ENCODE results near the gene DLAT.
A peak's percentile ranks its signal among the peaks of the same experiment; 100 is the strongest.
"Not testable (repeated sequence)": the region's sequence is repeated elsewhere in the genome, so short reads cannot be mapped to it uniquely, and the experiment has no call there.

DLAT gene

GRCh38 chr11:112004389-112004788 lies 20.8 kb upstream of the DLAT start:
- DNase-seq (ENCODE audit: low read depth in 2 of 3, low spot score in 1 of 3): no peak

- no peak for DNase-seq (ENCODE audit: low read depth in 2 of 3, low spot score in 1 of 3)
Measured at GRCh38 chr11:112005422-112006094, 19.6 kb upstream of the DLAT start.

GRCh38 chr11:112006095-112006441 lies 19.1 kb upstream of the DLAT start:
- not testable (repeated sequence) for DNase-seq (ENCODE audit: low read depth in 2 of 3, low spot score in 1 of 3)

GRCh38 chr11:112011451-112011850 lies 13.8 kb upstream of the DLAT start:
- DNase-seq (ENCODE audit: low read depth in 2 of 3, low spot score in 1 of 3): not testable (repeated sequence)

- DNase-seq (ENCODE audit: low read depth in 2 of 3, low spot score in 1 of 3): no peak
Measured at GRCh38 chr11:112012874-112013273, 12.3 kb upstream of the DLAT start.

GRCh38 chr11:112013497-112014164 lies 11.6 kb upstream of the DLAT start:
- DNase-seq (ENCODE audit: low read depth in 2 of 3, low spot score in 1 of 3): no peak

GRCh38 chr11:112016088-112016764 lies 9.0 kb upstream of the DLAT start:
- no peak for DNase-seq (ENCODE audit: low read depth in 2 of 3, low spot score in 1 of 3)

GRCh38 chr11:112016765-112017376 lies 8.3 kb upstream of the DLAT start:
- DNase-seq (ENCODE audit: low read depth in 2 of 3, low spot score in 1 of 3): no peak

GRCh38 chr11:112017538-112017937 lies 7.7 kb upstream of the DLAT start:
- DNase-seq (ENCODE audit: low read depth in 2 of 3, low spot score in 1 of 3): no peak

GRCh38 chr11:112019066-112019465 lies 6.1 kb upstream of the DLAT start:
- DNase-seq (ENCODE audit: low read depth in 2 of 3, low spot score in 1 of 3): no peak

- no peak for DNase-seq (ENCODE audit: low read depth in 2 of 3, low spot score in 1 of 3)
Measured at GRCh38 chr11:112023104-112023503, 2.1 kb upstream of the DLAT start.

GRCh38 chr11:112024178-112024772 lies 933 bp upstream of the DLAT start:
- DNase-seq (ENCODE audit: low read depth in 2 of 3, low spot score in 1 of 3): peak in 1 of 3 donors; percentile 6

- DNase-seq (ENCODE audit: low read depth in 2 of 3, low spot score in 1 of 3): no peak
Measured at GRCh38 chr11:112025707-112026106, 499 bp downstream of the DLAT start.

- DNase-seq (ENCODE audit: low read depth in 2 of 3, low spot score in 1 of 3): not testable (repeated sequence)
Measured at GRCh38 chr11:112026784-112027410, 1.7 kb downstream of the DLAT start.

- no peak for DNase-seq (ENCODE audit: low read depth in 2 of 3, low spot score in 1 of 3)
Measured at GRCh38 chr11:112029460-112029859, 4.3 kb downstream of the DLAT start.

- no peak for DNase-seq (ENCODE audit: low read depth in 2 of 3, low spot score in 1 of 3)
Measured at GRCh38 chr11:112033902-112034301, 8.7 kb downstream of the DLAT start.

GRCh38 chr11:112037527-112037926 lies 12.3 kb downstream of the DLAT start:
- DNase-seq (ENCODE audit: low read depth in 2 of 3, low spot score in 1 of 3): no peak

GRCh38 chr11:112042161-112042960 lies 17.2 kb downstream of the DLAT start:
- DNase-seq (ENCODE audit: low read depth in 2 of 3, low spot score in 1 of 3): no peak

- DNase-seq (ENCODE audit: low read depth in 2 of 3, low spot score in 1 of 3): no peak
Measured at GRCh38 chr11:112042961-112043304, 17.7 kb downstream of the DLAT start.

- no peak for DNase-seq (ENCODE audit: low read depth in 2 of 3, low spot score in 1 of 3)
Measured at GRCh38 chr11:112044961-112045360, 19.8 kb downstream of the DLAT start.

Data from stimulated activated CD4-positive, alpha-beta T cell treated with anti-CD3 and anti-CD28 coated beads, Interleukin-12 subunit alpha, Interleukin-12 subunit beta, amount 100 ng/mL, for 48 hours (primary cell).